GM10847 (cell line): ENCODE measurements around the gene SLC48A1.

Source experiments
- POLR2A ChIP-seq: IDR thresholded peaks from 2 replicates; pipeline ENCODE4 v1.6.1; 2011; ENCODE audit not compliant: insufficient read length; ENCODE audit errors: extremely low read depth

SLC48A1 gene

DNA sequence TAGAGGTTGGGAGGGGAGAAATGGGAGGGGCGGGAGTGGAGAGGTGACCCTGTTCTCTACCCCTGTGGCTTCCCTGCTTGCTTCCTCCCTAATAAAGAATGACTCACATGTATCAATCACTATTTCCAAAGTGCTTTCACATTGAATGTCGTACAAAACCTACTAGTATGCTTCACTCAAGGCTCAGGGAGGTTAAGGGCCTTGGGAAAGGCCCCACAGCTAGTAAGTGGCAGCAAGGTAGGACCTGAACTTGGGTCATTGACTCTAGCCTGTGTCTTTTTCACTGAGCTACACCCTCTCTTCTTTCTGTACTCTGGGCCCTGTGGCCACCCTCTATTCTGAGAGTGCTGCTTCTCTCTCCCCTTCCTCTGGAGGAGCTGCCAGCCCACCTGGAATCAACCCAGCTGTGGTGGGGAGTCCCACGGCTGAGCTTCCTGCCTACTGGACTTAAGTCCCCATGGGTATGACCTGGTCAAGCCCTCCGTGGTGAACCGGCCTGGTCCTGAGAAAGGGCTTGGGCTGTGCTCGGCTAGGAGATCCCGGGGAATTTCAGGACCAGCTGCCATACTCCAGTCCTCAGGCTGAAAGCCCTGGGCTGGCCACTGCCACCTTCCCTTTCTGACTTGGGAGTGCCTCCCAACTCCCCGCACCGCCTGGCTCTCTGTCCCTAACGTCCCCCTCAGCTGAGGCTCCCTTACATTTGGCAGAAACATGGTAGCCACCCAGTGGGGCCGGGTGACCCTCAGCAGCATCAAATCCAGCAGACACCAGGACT, 13.0 kb downstream of the SLC48A1 start:
- TF ChIP-seq POLR2A, result no peak

DNA sequence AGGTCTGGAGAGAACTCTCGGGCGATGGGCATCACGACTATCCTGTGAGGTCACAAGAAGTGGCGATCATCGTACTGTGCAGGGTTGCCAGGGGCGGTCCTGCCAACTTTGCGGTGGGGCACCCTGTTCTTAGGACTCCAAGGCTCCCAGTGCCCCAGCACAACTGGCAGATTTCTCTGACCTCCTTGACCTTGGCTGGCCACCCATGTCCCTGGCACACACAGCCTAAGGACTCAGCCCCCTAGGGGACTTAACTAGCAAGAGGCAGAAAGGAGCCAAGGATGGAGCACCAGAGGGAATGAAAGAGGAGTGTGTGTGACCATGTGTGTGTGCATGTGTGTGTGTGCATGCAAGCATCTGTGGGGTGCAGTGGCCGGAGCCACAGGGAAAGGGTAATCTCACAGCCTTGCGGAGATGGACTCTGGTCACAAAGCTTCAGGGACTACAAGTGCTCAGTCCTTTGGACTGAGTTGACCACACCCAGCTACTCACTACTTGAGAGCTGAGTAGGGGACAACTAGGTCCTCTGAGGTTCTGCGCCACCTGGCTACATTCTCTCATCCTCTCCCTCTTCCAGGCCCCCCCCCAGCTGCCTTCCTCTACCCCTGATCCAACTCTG, 13.7 kb downstream of the SLC48A1 start:
- no peak for TF ChIP-seq POLR2A

DNA sequence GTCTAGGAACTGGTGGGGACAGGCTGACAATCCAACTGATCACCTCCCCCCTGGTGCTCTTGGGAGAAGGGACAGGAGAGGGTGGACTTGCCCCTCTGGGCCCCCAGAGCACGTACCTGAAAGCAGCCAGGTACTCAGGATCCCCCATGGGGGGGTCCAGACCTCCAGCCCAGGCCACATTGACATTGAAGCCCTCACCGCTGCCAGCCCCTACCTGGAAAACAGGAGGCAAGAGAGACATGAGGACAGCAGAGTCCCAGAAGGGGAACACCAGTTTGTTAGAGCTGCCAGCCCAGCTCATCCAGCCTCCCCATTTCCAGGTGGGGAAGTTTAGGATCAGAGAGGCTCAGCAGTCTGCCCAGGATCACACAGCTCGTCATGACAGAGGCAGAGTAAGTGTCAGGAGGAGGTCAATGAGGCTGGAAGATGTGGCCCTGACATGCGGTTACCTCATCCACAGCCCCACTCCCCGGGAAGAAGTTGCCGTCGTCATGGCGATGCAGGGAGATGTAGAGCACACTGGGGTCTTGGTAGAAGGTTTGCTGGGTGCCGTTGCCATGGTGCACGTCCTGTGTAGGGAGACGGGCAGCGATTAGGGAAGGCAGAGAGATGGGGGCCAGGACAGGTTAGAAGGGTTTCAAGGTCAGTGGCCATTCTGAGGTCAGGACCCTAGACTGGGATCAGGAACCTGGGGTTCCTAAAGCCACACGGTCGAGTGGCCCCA, 14.7 kb downstream of the SLC48A1 start:
- TF ChIP-seq POLR2A, result no peak

DNA sequence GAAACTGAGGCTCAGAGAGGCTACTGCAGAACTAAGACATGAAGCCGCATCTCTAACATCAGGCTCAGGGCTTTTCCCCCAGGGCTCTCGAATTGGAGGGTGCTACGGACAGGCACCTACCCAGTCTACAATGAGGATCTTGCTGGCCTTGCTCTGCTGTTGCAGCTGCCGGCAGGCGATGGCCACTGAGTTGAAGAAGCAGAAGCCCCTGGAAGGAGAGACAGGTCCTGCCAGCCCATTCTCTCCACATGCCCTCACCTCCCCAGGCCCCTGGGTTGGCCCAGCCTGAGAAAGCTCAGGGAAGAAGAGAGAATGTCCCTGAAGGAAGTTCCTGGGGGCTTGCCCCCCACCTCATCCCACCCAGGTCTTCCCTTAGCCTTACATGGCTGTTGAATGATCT, 16.1 kb downstream of the SLC48A1 start:
- no peak for TF ChIP-seq POLR2A

DNA sequence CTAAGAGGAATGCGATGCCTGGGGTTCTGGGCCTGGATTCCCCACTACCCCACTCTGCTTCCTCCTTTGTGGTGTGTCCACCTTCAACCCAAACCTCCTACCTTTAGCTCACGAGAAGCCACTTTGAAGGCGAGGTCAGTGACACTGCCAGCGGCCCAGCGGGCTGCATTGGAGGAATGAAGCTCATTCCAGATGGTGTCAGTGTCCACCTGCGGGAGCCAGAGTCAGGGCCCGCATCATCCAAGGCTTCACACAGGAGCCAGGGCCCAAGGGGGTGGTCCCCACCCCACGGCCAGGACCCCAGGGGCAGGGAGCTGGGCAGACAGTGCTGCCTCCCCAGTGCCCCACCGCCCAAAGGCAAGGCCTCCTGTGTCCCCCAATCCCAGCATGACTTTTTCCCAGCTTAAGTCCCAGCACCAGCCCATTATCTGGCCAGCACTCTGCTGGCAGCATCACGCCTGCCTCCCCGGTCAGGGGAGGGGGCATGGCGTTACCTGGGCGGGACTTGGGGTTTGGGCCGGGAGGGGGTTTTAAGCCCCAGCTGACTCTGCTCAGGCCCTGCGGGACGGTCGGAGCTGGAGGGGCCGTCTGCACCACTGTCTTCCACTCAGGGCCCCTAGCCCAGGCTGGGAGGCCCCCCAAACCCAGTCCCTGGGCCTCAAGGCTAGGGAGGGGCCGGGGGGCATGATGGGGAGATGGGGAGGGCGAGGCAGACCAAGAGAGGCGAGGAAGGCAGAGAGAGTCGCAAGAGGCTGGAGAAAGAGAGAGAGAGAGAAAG, 16.9 kb downstream of the SLC48A1 start:
- TF ChIP-seq POLR2A, result no peak

DNA sequence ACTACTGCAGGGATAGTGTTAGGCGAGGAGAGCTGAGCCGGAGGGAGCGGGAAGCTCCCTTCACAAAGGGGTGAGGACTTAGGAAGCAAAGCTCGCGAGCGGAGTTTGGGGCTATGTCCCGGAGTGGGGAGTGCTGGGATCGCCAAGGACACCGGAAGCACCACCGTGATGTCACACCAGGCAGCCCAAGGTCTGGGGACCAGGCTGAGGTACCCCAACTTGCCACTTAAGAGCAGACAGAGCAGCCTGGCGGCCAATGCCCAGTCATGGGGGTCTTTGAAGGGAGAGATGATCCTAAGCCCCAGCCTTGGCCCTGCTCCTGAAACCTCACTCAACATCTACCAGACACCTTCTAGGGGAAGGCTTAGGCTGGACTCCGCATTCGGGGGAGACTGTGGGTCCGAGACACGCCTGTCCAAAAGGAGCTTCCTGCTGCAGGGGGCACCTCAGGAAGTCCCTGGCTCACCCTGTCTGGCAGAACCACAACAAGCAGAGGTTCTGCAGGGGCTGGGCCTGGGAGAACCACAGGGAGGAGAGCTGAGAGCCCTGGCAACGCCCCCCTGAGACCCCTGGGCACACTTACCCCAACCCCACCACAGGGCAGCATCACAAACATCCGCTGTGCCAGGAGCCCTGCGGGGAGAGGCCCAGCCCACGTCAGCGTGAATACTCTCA, 17.8 kb downstream of the SLC48A1 start:
- no peak for TF ChIP-seq POLR2A

DNA sequence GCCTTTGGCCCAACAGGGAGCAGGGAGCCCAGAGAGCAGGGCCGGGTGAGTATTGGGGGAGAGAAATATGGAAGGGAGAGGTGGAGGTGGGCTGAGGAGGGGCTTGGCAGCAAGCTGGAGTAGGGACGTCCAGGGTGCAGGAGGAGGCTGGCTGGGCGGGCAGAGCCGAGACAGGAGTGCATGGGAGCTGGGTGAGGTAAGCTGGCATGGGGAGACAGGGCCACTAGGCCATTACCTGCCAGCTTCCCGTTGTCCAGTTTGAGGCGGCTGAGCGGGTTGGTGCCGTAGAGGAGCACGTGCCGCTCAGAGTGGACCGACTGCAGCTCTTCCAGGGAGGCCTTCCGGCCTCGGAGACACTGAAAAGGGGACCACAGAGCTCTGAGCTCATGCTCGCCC, 18.3 kb downstream of the SLC48A1 start:
- TF ChIP-seq POLR2A, result no peak

DNA sequence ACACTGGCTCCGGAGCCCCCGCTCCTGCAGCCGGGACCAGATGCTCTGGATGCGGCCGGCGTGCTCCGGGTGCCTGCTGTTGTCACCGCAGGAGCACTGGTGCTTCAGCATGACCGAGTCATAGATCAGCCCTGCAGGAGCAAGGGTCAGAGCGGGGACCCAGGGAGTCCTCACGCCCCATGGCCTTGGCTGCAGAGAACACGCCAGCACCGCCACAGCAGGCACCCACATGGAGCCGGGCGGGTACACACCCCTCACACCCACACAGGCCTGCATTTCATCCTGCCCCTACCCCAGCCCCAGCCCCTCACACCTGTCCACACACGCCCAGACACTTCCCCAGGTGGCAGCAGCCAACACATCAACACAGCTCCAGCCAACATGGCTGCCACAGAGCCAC, 18.8 kb downstream of the SLC48A1 start:
- TF ChIP-seq POLR2A, result no peak

DNA sequence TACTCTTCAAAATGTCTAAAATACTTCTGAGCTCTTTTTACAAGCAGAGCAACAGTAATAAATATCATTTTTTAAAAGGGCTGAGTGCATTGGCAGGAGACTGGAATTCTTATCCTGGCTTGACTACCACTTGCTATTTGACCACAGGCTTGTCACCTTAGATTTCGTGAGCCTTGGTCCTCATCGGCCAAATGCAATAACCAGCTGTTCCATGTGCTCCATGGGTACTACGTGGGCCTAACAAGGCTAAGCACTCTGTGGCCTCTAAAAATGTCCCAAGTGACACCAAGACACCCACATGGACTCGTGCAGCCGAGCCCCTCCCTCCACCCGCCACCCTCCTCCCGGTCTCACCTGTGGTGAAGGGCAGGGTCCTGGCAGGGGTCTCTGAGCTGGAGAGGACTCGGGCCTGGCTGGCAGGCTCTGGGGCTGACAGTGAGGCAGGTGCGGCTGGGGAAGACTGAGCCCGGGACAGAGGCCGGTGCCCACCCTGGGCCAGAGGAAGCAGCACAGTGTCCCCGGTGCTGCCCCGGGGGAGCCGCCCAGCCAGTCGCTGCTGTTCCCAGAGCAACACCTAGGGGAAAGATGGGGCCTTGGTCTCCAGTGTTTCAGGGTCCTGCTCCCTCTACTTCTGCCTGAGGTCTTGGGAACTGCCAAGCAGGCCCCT, 20.1 kb downstream of the SLC48A1 start:
- no peak for TF ChIP-seq POLR2A

DNA sequence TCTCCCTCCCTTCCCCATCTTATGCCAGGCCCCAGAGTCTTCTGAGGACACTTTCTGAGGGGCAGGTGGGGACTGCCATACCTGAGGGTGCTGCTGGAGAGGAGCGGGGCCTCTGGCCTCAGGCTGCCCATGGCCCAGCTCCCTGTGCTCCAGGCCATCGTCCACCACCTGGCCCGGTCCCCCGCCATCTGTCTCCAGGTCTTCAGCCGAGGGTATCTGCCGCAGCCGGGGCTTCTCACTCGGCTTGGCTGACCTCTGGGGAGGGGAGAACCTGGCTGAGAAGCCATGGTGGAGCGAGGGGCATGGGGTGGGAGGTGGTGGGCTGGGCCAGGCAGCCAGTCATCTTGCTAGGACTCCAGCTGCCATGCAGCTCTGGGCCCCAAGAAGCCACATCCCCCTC, 21.6 kb downstream of the SLC48A1 start:
- TF ChIP-seq POLR2A, result no peak

DNA sequence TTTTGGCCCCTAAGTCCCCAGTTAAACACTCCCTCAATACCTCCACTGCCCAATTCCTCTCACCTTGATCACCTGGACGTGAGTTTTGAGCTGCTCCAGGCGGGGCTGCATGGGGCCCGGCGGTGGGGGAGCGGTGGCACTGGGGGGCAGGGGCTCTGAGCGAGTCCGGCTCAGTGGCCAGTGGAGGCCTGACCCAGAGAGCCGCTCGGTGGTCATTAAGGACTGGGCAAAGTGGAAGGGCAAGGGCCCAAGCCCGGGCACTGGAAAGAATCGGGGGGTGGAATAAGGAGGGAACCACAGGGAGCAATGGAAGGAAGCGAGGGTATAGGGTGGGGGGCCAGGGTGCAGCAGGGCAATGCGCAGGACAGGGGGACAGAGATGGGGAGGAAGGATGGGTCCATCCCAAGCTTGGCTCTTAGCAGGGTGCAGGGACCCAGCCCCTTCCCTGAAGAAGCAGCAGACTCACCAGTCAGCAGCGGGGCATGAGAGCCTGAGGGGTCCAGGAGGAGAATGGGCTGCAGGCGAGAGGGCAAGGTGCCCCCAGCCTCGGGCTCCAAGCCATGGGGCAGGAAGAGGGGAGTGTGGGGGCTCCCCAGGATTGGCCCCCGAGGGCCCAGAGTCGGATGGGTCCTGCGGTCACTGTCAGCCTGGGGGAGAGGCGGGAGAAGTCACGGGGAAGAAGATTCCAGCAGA, 22.2 kb downstream of the SLC48A1 start:
- TF ChIP-seq POLR2A, result no peak

DNA sequence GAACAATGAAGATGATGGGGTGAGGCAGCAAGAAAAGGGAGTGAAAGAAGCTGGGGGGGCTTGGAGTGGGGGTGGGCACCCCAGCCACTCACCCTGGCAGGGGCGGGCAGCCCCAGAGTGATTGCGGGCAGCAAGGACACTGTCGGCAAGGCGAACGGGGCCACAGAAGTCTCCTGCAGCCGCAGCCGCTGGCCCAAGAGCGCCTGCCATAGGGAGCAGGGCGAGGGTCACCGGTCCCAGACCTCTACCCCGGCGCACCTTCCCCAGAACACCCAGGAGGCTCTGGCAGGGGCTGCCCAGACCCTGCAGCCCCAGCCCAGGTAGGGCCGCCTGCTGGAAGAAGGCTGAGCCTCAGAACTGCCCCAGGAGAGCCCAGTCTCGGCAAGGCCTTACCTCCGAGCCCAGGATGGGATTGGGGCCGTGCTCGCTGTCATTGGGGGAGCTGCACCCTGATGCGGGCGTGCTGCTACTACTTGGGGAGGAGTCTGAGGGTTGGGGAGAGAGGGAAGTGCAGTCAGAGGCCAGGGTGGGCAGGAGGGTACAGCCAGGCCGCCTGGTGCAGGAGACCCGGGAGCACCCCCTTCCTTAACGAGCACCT, 22.9 kb downstream of the SLC48A1 start:
- no peak for TF ChIP-seq POLR2A

DNA sequence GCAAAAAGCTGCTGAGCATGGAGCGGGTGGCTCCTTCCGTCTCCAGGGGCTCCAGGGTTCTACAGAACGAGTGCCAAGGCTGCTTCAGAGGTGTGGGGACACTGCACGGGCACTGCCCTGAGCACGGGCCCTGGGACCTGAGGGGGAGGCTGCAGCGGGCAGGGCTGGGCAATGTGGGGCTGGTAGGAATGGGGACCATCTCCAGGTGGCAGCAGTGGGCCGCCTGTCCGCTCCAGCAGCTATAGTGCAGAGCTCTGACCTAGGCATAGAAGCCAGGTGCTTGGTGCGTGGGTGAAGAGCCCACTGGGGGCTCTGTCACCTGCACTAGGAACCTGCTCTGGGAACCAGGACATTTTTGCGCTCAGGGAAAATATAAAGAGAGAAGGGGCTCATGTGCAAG, 24.4 kb downstream of the SLC48A1 start:
- TF ChIP-seq POLR2A, result no peak
